ENCODE results near the gene DYNLT1. TPM values are rescaled to one million over a fixed set of nuclear protein-coding genes. Genes with fewer than 3 reads are reported as not detected.

DYNLT1 gene
- total and polyA plus RNA-seq, 9 of the 15 experiments (the other 6 are each of a cell fraction or from before 2014, with no cell fraction given): 42.2 to 583 (median 127) TPM

DNA sequence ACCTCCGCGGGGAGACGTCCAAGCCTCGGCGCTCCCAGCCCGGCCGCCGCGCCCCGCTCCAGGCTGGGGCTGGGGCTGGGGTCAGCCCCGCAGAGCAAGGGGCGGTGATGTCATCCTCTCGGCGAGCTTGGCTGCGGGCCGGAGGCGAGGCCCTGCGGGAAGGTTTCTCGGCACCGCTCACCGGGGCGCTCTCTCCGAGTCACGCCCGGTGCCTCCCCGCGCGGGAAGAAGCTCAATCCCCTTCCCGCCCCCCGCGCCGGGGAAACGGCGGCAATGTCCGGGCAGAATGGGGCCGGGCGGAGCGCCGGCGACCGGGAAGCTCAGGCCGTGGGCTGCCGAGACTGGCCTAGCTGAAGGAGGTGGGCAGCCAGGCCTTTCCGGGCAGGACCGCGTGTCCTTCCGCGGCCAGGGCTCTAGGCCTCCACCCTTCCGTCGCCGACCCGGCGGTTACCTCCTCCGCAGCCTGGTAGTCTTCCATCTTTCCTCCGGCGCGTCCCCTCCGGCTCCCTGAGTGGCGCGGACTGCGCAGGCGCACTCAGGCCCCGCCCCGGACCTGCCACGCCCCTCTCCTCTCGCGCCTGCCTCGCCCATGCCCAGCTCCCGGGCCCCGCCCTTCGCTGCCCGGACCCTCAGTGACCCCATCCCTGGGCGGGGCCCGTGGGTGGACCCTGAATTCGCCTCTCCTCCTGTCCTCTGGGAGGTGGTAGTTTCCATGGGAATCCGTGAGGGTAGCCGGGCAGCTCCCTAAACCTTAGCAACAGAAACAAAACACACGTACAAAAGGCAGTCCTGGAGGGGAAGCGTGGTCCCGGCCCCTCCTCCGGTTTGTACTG is at the start of gene DYNLT1 (continued):
- peak; percentile 50 for TF ChIP-seq STAG1 (CRISPR knock-in tag; IDR thresholded peaks at IDR 0.05; ENCODE audit: borderline replicate concordance)
- TF ChIP-seq TAF1 (IDR thresholded peaks at IDR 0.05; ENCODE audit: control insufficient read depth, extremely low read depth, insufficient read depth, low read length, severe bottlenecking): peak; percentile 88
- TF ChIP-seq, protein P1, sequence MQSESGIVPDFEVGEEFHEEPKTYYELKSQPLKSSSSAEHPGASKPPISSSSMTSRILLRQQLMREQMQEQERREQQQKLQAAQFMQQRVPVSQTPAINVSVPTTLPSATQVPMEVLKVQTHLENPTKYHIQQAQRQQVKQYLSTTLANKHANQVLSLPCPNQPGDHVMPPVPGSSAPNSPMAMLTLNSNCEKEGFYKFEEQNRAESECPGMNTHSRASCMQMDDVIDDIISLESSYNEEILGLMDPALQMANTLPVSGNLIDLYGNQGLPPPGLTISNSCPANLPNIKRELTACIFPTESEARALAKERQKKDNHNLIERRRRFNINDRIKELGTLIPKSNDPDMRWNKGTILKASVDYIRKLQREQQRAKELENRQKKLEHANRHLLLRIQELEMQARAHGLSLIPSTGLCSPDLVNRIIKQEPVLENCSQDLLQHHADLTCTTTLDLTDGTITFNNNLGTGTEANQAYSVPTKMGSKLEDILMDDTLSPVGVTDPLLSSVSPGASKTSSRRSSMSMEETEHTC (IDR thresholded peaks at IDR 0.05): no peak

DNA sequence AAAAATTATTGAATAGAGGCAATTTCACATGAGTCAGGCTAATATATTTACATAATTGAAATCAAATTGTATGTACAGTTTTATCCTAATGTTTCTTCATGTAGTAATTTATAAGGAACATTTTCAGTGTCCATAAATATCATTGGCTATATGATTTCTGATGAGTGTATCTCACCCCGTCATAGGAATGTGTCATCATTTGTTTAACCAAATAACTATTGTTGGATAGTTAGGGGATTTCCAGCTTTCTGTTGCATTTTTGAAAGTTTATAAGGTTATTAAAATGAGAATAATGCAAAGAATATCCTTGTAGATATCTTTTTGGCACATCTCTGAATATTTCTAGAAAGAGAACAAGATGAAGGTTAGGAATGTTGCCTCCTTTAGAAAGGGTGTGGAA is 44.3 kb upstream of the DYNLT1 start:
- Histone ChIP-seq H3K4me2 (ENCODE audit: insufficient read depth, low read length) (no peak overlapping the region), H3K79me2 (ENCODE audit: control insufficient read depth, insufficient read depth, low read length) (no peaks in the 10 kb centered on the region), H3K4me1 (replicated peaks in 1 of 2; ENCODE audit: control insufficient read depth in 2 of 2, insufficient read depth in 2 of 2, low read length in 2 of 2) (no peaks in the 10 kb centered on the region), H3K9me1 (ENCODE audit: control insufficient read depth, insufficient read depth, low read length) (no peaks in the 10 kb centered on the region), H3K4me3 (no peak overlapping the region), H3K9ac (ENCODE audit: insufficient read depth in 1 of 2, low read depth in 2 of 2, low read length in 2 of 2) (no peak overlapping the region), H2AFZ (ENCODE audit: low read depth, low read length) (no peak overlapping the region), H4K20me1 (replicated peaks; ENCODE audit: control insufficient read depth, insufficient read depth, low read length) (no peaks in the 10 kb centered on the region), H3K36me3 (ENCODE audit: control insufficient read depth, insufficient read depth, low read length) (no peaks in the 10 kb centered on the region), H3K27me3 (ENCODE audit: control insufficient read depth in 2 of 2, insufficient read depth in 2 of 2, low read length in 2 of 2) (peaks cover 34 to 42% of the 10 kb centered on the region in 2 experiments), H3K9me3 (replicated peaks; ENCODE audit: control insufficient read depth, insufficient read depth, low read depth, low read length) (no peaks in the 10 kb centered on the region), H3K27ac (ENCODE audit: extremely low read depth, low read depth, low read length) (no peak overlapping the region)
- ATAC-seq: no peak
- POLR2A ChIA-PET: interaction anchor here (0.8 kb wide), 1 partner anchor 20 kb away, joined by 3 read pairs; no protein-coding TSS in a partner anchor
- WGBS (ENCODE audit: insufficient coverage, low coverage, missing lambda C conversion rate): 0% methylated on average over 1 of the region's 1 CpG
- DNase-seq (ENCODE audit: extremely low read depth in 1 of 4, low spot score in 3 of 4): no peak
- in situ Hi-C loops (cut with MboI) (loop anchor here (5.0 to 25.0 kb wide), 2 partner anchors 423 to 477 kb away; no protein-coding TSS in a partner anchor), intact Hi-C loops (cut with micrococcal nuclease) (loop anchor here (2.0 kb wide), 1 partner anchor 28 kb away; no protein-coding TSS in a partner anchor)
- no peak for FAIRE-seq
- BruUV-seq (replicated peaks): no TSS peak
- CTCF ChIA-PET (ENCODE audit: low intra/inter-chr PET ratio): interaction anchor here (0.6 kb wide), 1 partner anchor 26 kb away, joined by 3 read pairs; no protein-coding TSS in a partner anchor
- TF ChIP-seq CBX8 (IDR thresholded peaks at IDR 0.05; ENCODE audit: borderline replicate concordance, extremely low read depth, low read depth, low read length, poor library complexity, severe bottlenecking): peak; percentile 45
- TF ChIP-seq, protein P2, sequence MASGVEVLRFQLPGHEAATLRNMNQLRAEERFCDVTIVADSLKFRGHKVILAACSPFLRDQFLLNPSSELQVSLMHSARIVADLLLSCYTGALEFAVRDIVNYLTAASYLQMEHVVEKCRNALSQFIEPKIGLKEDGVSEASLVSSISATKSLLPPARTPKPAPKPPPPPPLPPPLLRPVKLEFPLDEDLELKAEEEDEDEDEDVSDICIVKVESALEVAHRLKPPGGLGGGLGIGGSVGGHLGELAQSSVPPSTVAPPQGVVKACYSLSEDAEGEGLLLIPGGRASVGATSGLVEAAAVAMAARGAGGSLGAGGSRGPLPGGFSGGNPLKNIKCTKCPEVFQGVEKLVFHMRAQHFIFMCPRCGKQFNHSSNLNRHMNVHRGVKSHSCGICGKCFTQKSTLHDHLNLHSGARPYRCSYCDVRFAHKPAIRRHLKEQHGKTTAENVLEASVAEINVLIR (CRISPR knock-in tag; IDR thresholded peaks at IDR 0.05): no peak
- 0 out of 2 replicates have a peak, but pooled peaks have one; percentile 19 for TF ChIP-seq FOXJ2 (tag; IDR thresholded peaks at IDR 0.05)
